ENCODE data around the gene ADGRD1.

DNA sequence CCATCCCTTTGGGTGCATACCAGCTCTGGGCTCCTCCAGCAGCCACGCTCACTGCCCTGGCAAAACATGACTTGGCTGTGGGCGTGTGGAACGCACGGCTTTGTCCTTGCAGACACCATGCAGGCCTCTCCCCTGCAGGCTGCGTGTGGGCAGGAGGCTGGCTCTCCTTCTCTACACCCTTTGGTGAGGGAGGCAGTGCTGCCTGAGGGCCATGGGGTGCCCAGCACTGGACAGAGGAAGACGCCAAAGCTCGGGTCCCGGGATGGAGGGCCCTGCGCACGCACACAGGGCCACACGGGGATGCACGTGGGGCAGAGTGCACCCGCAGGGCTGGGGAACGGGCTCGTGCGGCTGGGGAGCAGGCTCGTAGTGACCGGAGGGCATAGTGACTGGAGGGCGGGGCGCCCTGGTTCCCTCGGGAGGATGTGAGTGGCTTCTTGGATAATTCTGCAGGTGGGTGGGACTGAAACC lies 89.7 kb downstream of the ADGRD1 start:
- TF ChIP-seq, protein P1, sequence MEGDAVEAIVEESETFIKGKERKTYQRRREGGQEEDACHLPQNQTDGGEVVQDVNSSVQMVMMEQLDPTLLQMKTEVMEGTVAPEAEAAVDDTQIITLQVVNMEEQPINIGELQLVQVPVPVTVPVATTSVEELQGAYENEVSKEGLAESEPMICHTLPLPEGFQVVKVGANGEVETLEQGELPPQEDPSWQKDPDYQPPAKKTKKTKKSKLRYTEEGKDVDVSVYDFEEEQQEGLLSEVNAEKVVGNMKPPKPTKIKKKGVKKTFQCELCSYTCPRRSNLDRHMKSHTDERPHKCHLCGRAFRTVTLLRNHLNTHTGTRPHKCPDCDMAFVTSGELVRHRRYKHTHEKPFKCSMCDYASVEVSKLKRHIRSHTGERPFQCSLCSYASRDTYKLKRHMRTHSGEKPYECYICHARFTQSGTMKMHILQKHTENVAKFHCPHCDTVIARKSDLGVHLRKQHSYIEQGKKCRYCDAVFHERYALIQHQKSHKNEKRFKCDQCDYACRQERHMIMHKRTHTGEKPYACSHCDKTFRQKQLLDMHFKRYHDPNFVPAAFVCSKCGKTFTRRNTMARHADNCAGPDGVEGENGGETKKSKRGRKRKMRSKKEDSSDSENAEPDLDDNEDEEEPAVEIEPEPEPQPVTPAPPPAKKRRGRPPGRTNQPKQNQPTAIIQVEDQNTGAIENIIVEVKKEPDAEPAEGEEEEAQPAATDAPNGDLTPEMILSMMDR (IDR thresholded peaks at IDR 0.05), result no peak
- no peak for TF ChIP-seq POLR2A (IDR thresholded peaks at IDR 0.05; ENCODE audit: low read depth)
- no peak for TF ChIP-seq POLR2AphosphoS5 (IDR thresholded peaks at IDR 0.05)

Measured in esophagus muscularis mucosa (tissue), 3 donors.